ENCODE results near the gene CD52.
A peak's percentile ranks its signal among the peaks of the same experiment; 100 is the strongest.

Gene CD52

GRCh38 chr1:26317612-26318337 is at the start of gene CD52:
Gene CD52 (plus strand): TSS chr1:26317958. CDS start chr1:26318018, 60 bp downstream.
- peak in 1 of 2 experiments; percentile 15 for DNase-seq

- DNase-seq, result no peak
These were observed 49.2 kb upstream of the CD52 start for GRCh38 chr1:26268290-26269197.

- no peak for DNase-seq
These were observed 48.6 kb upstream of the CD52 start for GRCh38 chr1:26269198-26269550.

GRCh38 chr1:26274801-26275425 is 42.8 kb upstream of the CD52 start:
- peak; percentile 74 to 78 for DNase-seq

GRCh38 chr1:26275580-26276431 is 42.0 kb upstream of the CD52 start:
- peak; percentile 94 to 95 for DNase-seq

GRCh38 chr1:26276432-26276838 is 41.3 kb upstream of the CD52 start:
- no peak for DNase-seq

GRCh38 chr1:26277261-26277661 is 40.5 kb upstream of the CD52 start:
- DNase-seq, result no peak

GRCh38 chr1:26277719-26278118 is 40.0 kb upstream of the CD52 start:
- DNase-seq, result no peak

GRCh38 chr1:26278303-26278702 is 39.5 kb upstream of the CD52 start:
- DNase-seq, result no peak

- DNase-seq, result peak; percentile 62 to 69
These were observed 38.9 kb upstream of the CD52 start for GRCh38 chr1:26278724-26279455.

GRCh38 chr1:26279456-26280332 is 38.1 kb upstream of the CD52 start, which contains the start of gene SH3BGRL3:
Gene SH3BGRL3 (plus strand): TSS chr1:26280086. CDS start chr1:26280156, 70 bp downstream.
- peak; percentile 70 to 76 for DNase-seq

- DNase-seq, result peak; percentile 33 to 51
These were observed 37.3 kb upstream of the CD52 start for GRCh38 chr1:26280333-26281042.

- DNase-seq, result no peak
These were observed 36.4 kb upstream of the CD52 start for GRCh38 chr1:26281091-26281958.

GRCh38 chr1:26281971-26282370 is 35.8 kb upstream of the CD52 start:
- DNase-seq, result peak; percentile 84 to 91

- DNase-seq, result no peak
These were observed 35.3 kb upstream of the CD52 start for GRCh38 chr1:26282401-26282918.

- DNase-seq, result no peak
These were observed 34.4 kb upstream of the CD52 start for GRCh38 chr1:26283279-26283853.

GRCh38 chr1:26283871-26284596 is 33.7 kb upstream of the CD52 start:
- DNase-seq, result no peak
